ENCODE measurements around the gene CHN2. TPM values are rescaled to one million over a fixed set of nuclear protein-coding genes. Genes with fewer than 3 reads are reported as not detected.

The CHN2 gene
- total RNA-seq, 1 donor from 2014 or later, result 0.50 TPM

DNA sequence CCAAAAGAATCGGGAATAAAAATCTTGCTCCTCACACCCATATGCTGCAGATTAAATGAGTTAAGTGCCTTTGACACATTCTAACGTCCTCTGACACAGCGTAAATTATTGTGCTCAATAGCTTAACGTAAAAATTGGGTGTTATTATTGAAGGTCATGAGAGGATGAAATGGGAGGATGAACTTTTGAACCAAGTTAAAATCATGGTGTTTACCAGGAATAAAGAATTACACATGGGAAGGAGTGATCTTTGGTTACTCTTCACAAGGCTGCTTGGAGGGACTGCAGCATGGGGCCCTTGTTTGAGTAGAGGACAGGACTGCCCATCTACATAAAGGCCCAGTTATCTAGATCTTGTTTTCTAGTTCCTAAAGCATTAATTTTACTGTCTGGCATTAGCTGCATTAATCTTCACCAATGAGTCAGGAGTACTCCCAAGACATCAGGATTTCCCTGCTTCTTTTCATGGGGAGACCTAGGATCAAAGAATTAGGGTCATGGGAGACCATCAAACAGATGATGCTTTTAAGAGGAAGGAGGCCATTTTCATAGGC, 284.2 kb downstream of the CHN2 start:
- Mint-ChIP-seq H3K27ac (ENCODE audit: unreplicated experiment) (no peak overlapping the region), H3K4me3 (ENCODE audit: unreplicated experiment) (no peak overlapping the region), H3K27me3 (ENCODE audit: low read depth) (no peaks in the 10 kb centered on the region), H3K9me3 (ENCODE audit: low read depth) (no peaks in the 10 kb centered on the region), H3K4me1 (ENCODE audit: low read depth) (peaks cover 21% of the 10 kb centered on the region), H3K36me3 (ENCODE audit: low read depth) (no peaks in the 10 kb centered on the region)
- TF ChIP-seq, protein P1, sequence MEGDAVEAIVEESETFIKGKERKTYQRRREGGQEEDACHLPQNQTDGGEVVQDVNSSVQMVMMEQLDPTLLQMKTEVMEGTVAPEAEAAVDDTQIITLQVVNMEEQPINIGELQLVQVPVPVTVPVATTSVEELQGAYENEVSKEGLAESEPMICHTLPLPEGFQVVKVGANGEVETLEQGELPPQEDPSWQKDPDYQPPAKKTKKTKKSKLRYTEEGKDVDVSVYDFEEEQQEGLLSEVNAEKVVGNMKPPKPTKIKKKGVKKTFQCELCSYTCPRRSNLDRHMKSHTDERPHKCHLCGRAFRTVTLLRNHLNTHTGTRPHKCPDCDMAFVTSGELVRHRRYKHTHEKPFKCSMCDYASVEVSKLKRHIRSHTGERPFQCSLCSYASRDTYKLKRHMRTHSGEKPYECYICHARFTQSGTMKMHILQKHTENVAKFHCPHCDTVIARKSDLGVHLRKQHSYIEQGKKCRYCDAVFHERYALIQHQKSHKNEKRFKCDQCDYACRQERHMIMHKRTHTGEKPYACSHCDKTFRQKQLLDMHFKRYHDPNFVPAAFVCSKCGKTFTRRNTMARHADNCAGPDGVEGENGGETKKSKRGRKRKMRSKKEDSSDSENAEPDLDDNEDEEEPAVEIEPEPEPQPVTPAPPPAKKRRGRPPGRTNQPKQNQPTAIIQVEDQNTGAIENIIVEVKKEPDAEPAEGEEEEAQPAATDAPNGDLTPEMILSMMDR (IDR thresholded peaks at IDR 0.05), result no peak
- no peak for DNase-seq (ENCODE audit: low spot score)

DNA sequence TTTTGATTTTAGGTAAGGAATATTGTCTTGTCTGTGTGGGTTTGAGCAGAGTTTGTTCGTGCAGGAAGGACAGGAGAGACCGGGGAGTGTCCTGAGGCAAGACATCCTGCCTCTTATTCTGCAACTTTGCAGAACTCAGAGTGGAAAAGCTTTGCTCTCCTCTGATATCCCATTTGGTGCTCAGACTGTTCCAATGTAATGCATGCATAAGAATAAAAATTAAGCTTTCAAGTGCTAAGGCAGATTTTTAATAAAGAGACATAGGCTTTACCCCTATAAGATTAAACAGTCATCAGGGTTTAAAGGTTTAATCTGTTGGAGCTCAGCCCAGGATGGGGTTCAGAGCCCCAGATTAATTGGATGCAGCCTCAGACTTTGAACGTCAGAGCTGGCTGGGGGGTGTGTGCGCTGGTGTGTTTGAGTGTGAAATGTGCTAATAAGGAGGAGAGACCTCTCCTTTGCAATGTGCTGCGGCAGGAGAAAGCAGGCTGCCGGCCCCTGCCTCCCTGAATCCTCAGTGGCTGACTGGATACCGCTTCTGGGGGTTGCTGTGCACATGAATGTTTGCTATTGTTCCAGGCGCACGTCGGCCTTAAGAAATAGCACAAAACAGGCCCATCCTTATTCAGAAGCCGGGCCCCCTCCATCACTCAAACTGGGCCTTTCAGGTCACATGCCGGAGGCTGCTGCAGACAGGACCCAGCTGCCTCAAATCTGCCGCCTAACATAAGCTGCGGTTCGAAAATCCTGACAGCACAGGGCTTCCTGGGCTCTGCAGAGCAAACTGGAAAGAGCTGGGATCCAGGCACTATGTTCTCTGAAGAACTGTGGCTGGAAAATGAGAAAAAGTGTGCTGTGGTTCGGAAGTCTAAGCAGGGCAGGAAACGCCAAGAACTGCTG, 285.0 kb downstream of the CHN2 start:
- H3K27me3 Mint-ChIP-seq (ENCODE audit: low read depth), result no peaks in the 10 kb centered on the region
- H3K4me3 Mint-ChIP-seq (ENCODE audit: unreplicated experiment), result no peak overlapping the region
- H3K4me1 Mint-ChIP-seq (ENCODE audit: low read depth), result peaks cover 29% of the 10 kb centered on the region
- H3K36me3 Mint-ChIP-seq (ENCODE audit: low read depth), result no peaks in the 10 kb centered on the region
- no peak overlapping the region for H3K27ac Mint-ChIP-seq (ENCODE audit: unreplicated experiment)
- TF ChIP-seq, protein P1 (IDR thresholded peaks at IDR 0.05), result no peak
- H3K9me3 Mint-ChIP-seq (ENCODE audit: low read depth), result no peaks in the 10 kb centered on the region
- no peak for DNase-seq (ENCODE audit: low spot score)

DNA sequence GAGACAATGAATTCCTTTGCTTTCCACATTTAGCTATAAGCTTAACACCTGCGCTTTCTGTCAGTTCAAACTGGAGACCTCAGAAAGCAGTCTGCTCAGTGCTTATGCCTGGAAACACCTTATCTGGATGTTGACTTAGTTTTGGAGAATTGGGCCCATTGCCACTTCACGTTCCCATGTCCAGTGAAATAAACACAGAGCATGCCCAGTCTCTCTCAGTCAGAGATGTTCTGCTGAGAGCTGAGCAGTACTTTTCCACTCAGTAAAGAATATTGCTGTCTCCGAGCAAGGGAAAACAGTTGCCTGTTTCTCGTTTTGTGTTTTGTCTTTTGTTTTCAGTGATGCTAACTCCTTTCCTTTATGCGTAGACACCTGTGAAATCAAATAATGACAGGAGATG, 285.9 kb downstream of the CHN2 start:
- no peaks in the 10 kb centered on the region for H3K27me3 Mint-ChIP-seq (ENCODE audit: low read depth)
- H3K27ac Mint-ChIP-seq (ENCODE audit: unreplicated experiment), result no peak overlapping the region
- H3K4me1 Mint-ChIP-seq (ENCODE audit: low read depth), result peaks cover 35% of the 10 kb centered on the region
- H3K9me3 Mint-ChIP-seq (ENCODE audit: low read depth), result no peaks in the 10 kb centered on the region
- no peak for DNase-seq (ENCODE audit: low spot score)
- TF ChIP-seq, protein P1 (IDR thresholded peaks at IDR 0.05), result no peak
- H3K4me3 Mint-ChIP-seq (ENCODE audit: unreplicated experiment), result no peak overlapping the region
- H3K36me3 Mint-ChIP-seq (ENCODE audit: low read depth), result no peaks in the 10 kb centered on the region

DNA sequence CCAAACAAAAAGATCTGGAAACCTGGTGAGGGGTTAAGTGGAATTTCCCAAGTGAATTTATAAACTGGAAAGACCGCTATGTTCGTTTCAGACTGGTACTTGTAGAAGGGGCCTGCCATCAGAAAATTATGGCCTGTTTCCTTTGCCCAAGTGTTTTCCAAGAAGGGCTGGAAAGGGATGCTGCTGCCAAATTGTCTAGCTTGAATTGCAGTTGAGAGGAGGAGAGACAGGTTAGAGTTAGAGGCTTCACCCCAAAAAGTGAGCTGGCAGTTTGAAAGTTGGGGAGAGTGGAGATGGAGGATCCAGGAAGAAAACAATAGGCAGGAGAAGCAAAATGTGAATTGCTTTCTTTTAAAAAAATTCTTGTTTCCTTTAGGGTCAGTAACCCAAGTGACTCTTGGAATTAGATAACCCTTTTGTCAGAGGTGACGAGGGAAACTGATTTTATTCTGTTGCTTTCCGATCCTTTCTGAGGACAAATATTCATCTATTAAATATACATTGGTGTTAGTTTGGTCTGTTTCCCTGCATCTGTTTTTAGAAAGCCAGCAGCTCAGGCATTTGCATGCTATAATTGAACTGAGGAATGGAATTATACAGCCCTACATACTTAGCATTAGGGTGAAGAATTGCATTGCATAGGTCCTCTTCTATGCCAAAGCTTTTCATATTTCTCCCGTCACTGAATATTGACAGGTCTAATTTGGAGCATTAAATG, 286.5 kb downstream of the CHN2 start:
- Mint-ChIP-seq H3K27ac (ENCODE audit: unreplicated experiment) (no peak overlapping the region), H3K4me1 (ENCODE audit: low read depth) (peaks cover 42% of the 10 kb centered on the region), H3K9me3 (ENCODE audit: low read depth) (no peaks in the 10 kb centered on the region), H3K36me3 (ENCODE audit: low read depth) (no peaks in the 10 kb centered on the region), H3K4me3 (ENCODE audit: unreplicated experiment) (no peak overlapping the region), H3K27me3 (ENCODE audit: low read depth) (no peaks in the 10 kb centered on the region)
- no peak for DNase-seq (ENCODE audit: low spot score)
- TF ChIP-seq, protein P1 (IDR thresholded peaks at IDR 0.05), result no peak

DNA sequence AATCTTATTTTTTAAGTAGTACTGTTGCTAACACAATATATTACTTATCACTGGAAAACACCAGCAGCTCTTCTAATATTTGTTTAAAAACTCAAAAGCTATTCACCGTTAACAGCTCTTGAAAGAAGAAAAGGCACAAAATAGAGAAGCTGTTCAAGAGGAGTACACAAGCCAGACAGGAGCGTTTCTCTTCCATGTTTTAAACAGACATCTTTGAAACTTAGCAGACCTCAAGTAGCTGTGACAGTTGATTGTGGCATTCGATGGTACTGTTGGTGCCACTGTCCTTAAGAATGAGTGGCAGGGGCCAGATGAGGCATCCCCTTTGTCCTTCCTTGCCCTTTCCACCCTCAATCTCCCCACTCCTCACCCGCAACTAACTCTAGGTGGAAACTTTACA, 287.5 kb downstream of the CHN2 start:
- H3K4me1 Mint-ChIP-seq (ENCODE audit: low read depth), result peaks cover 44% of the 10 kb centered on the region
- TF ChIP-seq, protein P1 (IDR thresholded peaks at IDR 0.05), result no peak
- no peak overlapping the region for H3K4me3 Mint-ChIP-seq (ENCODE audit: unreplicated experiment)
- peak overlapping the region; percentile 63 for H3K27ac Mint-ChIP-seq (ENCODE audit: unreplicated experiment)
- H3K36me3 Mint-ChIP-seq (ENCODE audit: low read depth), result no peaks in the 10 kb centered on the region
- DNase-seq (ENCODE audit: low spot score), result no peak
- no peaks in the 10 kb centered on the region for H3K27me3 Mint-ChIP-seq (ENCODE audit: low read depth)
- no peaks in the 10 kb centered on the region for H3K9me3 Mint-ChIP-seq (ENCODE audit: low read depth)
